ENCODE data around the gene PTK6. TPM values are rescaled to one million over a fixed set of nuclear protein-coding genes. Genes with fewer than 3 reads are reported as not detected.
A peak's percentile ranks its signal among the peaks of the same experiment; 100 is the strongest.

PTK6 gene
- total and polyA plus RNA-seq, 2 of the 13 experiments (the other 11 are each of a cell fraction or from before 2014, with no cell fraction given), result 0.08 TPM; not detected in 1

- TF ChIP-seq ZNF281 (CRISPR knock-in tag; IDR thresholded peaks at IDR 0.05; ENCODE audit: borderline replicate concordance) (peak; percentile 7; the same call in 1 of the 2 replicates), SNAPC2 (CRISPR knock-in tag; IDR thresholded peaks at IDR 0.05) (no peak), ZNF546 (CRISPR knock-in tag; conservative IDR thresholded peaks at IDR 0.05) (0 out of 2 replicates have a peak, but pooled peaks have one; percentile 27), HMG20B (CRISPR knock-in tag; conservative IDR thresholded peaks at IDR 0.05) (0 out of 2 replicates have a peak, but pooled peaks have one; percentile 12), NFE2L1 (CRISPR knock-in tag; IDR thresholded peaks at IDR 0.05; ENCODE audit: borderline replicate concordance) (0 out of 2 replicates have a peak, but pooled peaks have one; percentile 8), STAG1 (CRISPR knock-in tag; IDR thresholded peaks at IDR 0.05) (peak; percentile 59), FOXA3 (CRISPR knock-in tag; IDR thresholded peaks at IDR 0.05) (0 out of 2 replicates have a peak, but pooled peaks have one; percentile 14), ZNF510 (CRISPR knock-in tag; IDR thresholded peaks at IDR 0.05; ENCODE audit: low read depth) (no peak), ZMYM3 (CRISPR knock-in tag; IDR thresholded peaks at IDR 0.05) (no peak), ZNF747 (CRISPR knock-in tag; IDR thresholded peaks at IDR 0.05; ENCODE audit: borderline replicate concordance) (0 out of 2 replicates have a peak, but pooled peaks have one; percentile 26), FOXC1 (CRISPR knock-in tag; IDR thresholded peaks at IDR 0.05; ENCODE audit: borderline replicate concordance) (no peak), RAD21 (CRISPR knock-in tag; IDR thresholded peaks at IDR 0.05) (peak; percentile 90), THAP11 (CRISPR knock-in tag; IDR thresholded peaks at IDR 0.05) (no peak), ELF3 (CRISPR knock-in tag; IDR thresholded peaks at IDR 0.05) (0 out of 2 replicates have a peak, but pooled peaks have one; percentile 8), ZNF501 (CRISPR knock-in tag; IDR thresholded peaks at IDR 0.05) (0 out of 2 replicates have a peak, but pooled peaks have one; percentile 42), CHD4 (IDR thresholded peaks at IDR 0.05; ENCODE audit: borderline replicate concordance, low read length) (0 out of 2 replicates have a peak, but pooled peaks have one; percentile 38)
- TF ChIP-seq, protein P1, sequence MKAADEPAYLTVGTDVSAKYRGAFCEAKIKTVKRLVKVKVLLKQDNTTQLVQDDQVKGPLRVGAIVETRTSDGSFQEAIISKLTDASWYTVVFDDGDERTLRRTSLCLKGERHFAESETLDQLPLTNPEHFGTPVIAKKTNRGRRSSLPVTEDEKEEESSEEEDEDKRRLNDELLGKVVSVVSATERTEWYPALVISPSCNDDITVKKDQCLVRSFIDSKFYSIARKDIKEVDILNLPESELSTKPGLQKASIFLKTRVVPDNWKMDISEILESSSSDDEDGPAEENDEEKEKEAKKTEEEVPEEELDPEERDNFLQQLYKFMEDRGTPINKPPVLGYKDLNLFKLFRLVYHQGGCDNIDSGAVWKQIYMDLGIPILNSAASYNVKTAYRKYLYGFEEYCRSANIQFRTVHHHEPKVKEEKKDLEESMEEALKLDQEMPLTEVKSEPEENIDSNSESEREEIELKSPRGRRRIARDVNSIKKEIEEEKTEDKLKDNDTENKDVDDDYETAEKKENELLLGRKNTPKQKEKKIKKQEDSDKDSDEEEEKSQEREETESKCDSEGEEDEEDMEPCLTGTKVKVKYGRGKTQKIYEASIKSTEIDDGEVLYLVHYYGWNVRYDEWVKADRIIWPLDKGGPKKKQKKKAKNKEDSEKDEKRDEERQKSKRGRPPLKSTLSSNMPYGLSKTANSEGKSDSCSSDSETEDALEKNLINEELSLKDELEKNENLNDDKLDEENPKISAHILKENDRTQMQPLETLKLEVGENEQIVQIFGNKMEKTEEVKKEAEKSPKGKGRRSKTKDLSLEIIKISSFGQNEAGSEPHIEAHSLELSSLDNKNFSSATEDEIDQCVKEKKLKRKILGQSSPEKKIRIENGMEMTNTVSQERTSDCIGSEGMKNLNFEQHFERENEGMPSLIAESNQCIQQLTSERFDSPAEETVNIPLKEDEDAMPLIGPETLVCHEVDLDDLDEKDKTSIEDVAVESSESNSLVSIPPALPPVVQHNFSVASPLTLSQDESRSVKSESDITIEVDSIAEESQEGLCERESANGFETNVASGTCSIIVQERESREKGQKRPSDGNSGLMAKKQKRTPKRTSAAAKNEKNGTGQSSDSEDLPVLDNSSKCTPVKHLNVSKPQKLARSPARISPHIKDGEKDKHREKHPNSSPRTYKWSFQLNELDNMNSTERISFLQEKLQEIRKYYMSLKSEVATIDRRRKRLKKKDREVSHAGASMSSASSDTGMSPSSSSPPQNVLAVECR (CRISPR knock-in tag; IDR thresholded peaks at IDR 0.05; ENCODE audit: borderline replicate concordance), result peak; percentile 44; the same call in 1 of the 2 replicates
- TF ChIP-seq, protein P2, sequence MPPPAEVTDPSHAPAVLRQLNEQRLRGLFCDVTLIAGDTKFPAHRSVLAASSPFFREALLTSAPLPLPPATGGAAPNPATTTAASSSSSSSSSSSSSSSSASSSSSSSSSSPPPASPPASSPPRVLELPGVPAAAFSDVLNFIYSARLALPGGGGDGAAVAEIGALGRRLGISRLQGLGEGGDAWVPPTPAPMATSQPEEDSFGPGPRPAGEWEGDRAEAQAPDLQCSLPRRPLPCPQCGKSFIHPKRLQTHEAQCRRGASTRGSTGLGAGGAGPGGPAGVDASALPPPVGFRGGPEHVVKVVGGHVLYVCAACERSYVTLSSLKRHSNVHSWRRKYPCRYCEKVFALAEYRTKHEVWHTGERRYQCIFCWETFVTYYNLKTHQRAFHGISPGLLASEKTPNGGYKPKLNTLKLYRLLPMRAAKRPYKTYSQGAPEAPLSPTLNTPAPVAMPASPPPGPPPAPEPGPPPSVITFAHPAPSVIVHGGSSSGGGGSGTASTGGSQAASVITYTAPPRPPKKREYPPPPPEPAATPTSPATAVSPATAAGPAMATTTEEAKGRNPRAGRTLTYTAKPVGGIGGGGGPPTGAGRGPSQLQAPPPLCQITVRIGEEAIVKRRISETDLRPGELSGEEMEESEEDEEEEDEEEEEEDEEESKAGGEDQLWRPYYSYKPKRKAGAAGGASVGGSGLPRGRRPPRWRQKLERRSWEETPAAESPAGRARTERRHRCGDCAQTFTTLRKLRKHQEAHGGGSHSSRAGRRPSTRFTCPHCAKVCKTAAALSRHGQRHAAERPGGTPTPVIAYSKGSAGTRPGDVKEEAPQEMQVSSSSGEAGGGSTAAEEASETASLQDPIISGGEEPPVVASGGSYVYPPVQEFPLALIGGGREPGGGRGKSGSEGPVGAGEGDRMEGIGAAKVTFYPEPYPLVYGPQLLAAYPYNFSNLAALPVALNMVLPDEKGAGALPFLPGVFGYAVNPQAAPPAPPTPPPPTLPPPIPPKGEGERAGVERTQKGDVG (CRISPR knock-in tag; IDR thresholded peaks at IDR 0.05; ENCODE audit: borderline replicate concordance), result peak; percentile 67; the same call in 1 of the 2 replicates
Measured at GRCh38 chr20:63572788-63573646, 35.8 kb upstream of the PTK6 start (continued).

Data from HepG2 (cell line).